HG02588 (cell line): ENCODE results near the gene N4BP2.
A peak's percentile ranks its signal among the peaks of the same experiment; 100 is the strongest.
"Not testable (repeated sequence)": the region's sequence is repeated elsewhere in the genome, so short reads cannot be mapped to it uniquely, and the experiment has no call there.

Source experiments
- ATAC-seq: cut with Tn5 transposase; IDR thresholded peaks from one replicate; pipeline ENCODE4 v1.9.1; 2021; ENCODE audit warnings: mild to moderate bottlenecking, moderate library complexity; ENCODE audit not compliant: unreplicated experiment

N4BP2 gene

DNA sequence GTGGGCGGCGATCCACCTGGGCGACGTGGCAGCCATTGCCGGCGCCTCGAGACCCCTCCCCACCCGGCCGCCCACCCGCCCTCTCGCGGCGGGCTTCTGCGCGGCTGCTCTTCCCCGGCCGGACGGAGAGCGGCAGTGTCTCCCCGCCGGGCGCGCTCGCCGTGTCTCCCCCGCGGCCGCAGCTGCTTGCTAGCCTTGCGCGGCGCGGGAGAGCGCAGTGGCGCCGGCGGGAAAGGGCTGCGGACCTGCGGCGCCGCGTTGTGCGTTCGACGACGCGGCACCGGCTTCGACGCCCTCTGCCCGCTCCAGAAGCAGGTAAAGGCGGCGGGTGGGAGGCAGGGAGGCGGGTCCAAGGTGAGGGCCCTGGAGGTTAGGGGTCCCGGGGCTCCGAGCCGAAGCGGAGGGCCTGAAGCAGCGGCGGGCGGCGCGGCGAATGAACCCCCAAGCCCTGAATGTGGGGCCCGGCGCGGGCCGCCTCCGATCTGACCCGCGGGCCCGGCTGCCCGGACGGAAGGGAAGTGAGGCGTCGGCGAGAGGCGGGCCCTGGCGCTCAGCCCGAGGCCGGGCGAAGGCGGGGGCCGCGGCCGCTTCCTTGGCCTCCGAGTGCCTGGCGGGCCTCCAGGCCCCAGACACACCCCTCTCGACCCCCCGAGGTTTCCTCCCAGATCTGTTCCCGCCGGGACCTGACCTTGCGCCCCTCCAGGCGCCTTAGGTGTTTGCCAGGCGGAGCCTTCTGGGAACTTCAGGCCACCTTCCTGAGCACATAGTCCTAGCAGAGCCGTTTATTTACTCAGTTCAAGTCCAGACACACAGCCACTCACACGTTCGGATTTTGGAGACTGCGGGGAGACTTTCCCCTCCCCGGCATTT is at the start of gene N4BP2:
Gene N4BP2, plus strand, starts transcription at position 135 of the 870 bp plus-strand sequence. CDS start 40,491 bp downstream, outside the sequence.
- ATAC-seq = peak; percentile 56

DNA sequence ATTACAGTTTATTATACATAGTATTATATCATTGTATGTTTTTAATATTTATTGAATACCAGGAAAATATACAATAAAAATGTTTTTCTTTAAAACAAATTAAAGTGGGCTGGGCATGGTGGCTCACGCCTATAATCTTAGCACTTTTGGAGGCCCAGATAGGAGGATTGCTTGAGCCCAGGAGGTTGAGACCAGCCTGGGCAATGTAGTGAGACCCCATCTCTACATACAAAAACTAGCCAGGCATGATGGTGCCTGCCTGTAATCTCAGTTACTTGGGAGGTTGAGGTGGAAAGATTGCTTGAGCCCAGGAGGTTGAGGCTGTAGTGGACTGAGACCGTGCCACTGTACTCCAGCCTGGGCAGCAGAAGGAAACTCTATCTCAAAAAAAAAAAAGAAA is 40.6 kb upstream of the N4BP2 start:
- ATAC-seq = no peak

GRCh38 chr4:40020221-40020620 is 36.4 kb upstream of the N4BP2 start:
- no peak for ATAC-seq

- not testable (repeated sequence) for ATAC-seq
Measured at GRCh38 chr4:40021116-40021515, 35.5 kb upstream of the N4BP2 start.

- not testable (repeated sequence) for ATAC-seq
Measured at GRCh38 chr4:40024049-40024448, 32.6 kb upstream of the N4BP2 start.

- ATAC-seq = no peak
Measured at GRCh38 chr4:40032785-40033184, 23.9 kb upstream of the N4BP2 start.

DNA sequence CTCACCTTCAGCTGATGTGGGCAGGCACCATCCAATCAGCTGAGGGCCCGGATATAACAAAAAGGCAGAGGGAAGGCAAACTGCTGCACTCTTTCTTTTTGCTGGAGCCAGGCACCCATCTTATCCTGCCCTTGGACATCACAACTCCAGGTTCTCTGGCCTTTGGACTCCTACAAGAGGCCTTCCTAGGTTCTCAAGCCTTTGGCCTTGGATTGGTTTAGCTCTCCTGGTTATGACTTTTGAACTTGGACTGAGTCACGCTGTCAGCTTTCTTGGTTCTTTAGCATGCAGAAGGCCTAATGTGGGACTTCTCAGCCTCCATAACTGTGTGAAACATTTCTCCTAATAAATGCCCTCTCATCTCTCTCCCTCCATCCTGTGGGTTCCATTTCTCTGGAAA is 23.0 kb upstream of the N4BP2 start:
- ATAC-seq = no peak

DNA sequence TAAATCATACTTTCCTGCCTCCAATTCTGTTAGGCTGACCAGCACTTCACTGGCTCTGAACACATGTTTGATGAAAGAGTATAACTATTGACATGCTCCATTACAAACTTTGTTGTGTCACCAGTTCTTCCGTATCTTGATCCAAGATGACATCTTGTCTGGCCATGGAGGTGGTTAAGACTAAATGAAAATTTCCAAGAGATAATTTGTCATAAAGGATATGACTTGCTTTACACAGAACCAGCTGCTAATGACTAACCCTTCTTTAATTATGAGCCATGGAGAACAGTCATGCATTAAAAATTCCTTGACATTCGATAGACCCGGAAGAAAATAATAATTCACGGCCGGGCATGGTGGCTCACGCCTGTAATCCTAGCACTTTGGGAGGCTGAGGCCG is 17.7 kb upstream of the N4BP2 start:
- no peak for ATAC-seq

DNA sequence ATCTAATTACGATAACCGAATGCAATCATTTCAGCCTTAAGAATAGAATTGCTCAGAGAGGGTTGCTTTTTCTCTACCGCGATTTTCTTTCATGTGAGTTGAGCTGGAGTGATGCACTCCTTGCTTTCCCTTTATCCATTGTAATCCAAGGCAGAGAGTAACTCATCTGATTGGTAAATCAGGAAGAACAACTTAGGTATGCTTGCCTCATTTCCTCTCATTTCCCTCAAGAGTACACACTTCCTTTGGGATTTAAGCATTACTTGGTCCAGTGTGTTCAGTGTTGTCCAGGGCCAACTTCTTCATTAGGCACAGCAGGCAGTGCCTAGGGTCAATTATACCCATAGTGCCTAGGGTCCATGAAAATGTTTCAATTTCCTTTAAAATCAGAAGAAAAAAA is 15.7 kb upstream of the N4BP2 start:
- no peak for ATAC-seq

- ATAC-seq = no peak
Measured at GRCh38 chr4:40043786-40044185, 12.9 kb upstream of the N4BP2 start.

DNA sequence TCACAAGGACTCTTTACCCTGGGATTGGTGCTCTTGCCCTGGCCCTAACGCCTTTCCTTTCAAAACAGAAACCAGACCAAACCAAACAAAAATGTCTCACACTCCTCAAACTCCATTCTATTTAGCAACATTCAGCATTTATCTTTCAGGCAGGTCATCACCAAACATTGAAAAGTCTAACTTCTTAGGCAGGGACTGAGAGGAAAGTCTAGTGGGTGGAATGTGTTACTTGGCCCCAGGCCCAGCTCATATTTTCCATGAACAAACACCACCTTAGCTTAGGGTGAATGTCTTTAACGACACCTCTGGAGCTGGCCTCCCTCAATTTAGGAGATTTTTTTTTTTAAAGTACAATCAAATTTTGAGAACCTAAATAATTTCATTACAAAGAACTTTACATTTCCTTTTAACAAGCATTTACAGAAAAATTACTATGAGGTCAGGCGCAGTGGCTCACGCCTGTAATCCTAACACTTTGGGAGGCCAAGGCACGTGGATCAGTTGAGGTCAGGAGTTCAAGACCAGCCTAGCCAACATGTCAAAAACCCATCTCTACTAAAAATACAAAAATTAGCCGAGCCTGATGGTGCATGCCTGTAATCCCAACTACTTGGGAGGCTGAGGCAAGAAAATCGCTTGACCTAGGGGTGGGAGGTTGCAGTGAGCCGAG is 10.2 kb upstream of the N4BP2 start:
- no peak for ATAC-seq

DNA sequence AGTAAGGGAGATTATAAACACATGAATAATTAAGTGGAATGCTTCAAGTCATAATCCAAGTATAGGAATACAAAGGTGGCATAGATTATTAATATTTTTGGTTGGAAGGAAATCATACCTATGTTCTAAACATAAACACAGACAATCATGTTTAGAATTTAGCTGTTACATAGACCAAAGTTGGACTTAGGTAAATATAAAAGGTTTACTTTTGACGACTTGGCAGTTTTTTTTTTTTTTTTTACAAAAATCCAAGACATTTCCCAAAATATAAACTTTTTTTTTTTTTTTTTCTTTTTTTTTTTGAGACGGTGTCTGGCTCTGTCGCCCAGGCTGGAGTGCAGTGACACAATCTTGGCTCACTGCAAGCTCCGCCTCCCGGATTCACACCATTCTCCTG is 3.5 kb upstream of the N4BP2 start:
- ATAC-seq = no peak

DNA sequence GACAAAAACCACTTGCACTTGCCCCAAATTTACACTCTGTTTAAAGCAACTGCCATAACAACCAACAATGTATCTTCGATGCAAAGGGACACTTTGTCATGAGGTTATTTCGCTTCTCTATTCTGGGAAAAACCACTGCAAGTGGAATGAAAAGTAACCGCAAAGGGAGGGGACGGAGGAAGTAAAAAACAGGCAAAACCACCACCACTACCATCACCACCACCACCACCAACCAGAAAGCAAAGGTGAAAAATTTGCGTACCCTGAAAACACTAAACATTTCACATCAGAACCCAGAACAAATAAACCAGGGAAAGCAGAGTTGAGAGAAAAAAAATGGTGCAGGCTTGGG is 1.2 kb upstream of the N4BP2 start:
- ATAC-seq = peak; percentile 1

DNA sequence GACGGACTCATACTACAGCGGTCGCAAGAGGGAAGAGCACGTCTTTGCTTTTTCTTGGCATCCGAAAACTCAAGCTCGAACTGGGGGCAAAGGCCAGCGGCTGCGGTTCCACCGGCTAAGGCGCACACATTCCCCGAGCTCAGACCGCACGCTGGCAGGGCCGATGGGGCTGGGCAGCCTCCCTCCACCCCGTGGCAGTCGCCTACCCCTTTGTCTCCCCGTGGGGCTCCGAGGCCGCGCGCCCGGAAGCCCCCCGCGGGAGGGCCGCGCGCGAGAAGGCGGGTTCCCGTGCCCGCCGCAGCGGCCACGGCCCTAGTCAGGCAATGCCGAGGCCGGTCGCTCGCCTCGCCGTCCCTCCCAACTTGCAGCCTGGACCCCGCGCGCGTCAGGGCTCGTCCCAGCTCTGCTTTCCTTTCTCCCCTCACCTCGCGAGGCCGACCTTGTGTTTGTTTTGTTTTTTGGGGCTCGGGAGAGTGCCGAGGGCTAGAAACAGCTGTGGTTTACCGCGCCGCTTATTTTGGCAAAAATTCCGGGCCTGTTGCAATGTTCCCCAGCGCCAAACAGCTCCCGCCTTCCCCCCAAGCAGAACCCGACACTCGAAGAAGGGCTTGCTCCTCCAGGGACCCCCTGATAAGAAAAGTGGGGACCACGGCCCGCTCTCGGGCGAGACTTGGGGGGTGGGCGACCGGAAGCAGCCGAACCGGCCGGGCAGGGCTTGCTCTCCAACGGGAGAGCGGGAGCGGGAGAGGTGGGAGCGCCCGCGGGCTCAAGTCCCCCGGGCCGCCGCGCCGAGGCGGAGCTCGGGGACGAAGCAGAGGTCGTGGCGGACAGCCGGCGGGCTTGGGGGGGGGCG is 561 bp upstream of the N4BP2 start:
- peak; percentile 21 for ATAC-seq

DNA sequence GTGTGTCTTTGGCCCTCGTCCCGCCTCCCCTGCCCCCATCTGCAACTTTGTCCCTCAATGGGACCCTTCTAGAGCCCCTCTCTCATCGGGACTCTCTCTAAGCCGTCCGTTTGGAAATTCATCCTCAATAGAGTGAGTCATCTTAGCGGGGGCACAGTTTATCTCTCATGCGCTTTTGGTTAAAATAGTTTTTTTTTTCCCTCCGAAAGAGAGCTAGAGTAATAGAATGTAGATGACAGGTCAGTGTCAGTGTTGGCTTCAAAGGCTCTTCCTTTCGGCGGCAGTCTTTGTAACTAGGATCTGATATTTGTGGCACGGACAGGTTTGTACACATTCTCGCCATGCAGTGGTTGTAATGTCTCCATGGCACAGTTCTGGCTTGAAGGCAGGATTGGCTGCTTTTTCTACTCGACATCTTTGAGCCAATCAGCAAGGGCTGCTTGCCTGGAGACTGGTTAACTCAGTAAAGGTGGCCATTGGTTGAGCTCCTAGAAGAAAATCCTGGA is 989 bp downstream of the N4BP2 start:
- ATAC-seq = peak; percentile 73

DNA sequence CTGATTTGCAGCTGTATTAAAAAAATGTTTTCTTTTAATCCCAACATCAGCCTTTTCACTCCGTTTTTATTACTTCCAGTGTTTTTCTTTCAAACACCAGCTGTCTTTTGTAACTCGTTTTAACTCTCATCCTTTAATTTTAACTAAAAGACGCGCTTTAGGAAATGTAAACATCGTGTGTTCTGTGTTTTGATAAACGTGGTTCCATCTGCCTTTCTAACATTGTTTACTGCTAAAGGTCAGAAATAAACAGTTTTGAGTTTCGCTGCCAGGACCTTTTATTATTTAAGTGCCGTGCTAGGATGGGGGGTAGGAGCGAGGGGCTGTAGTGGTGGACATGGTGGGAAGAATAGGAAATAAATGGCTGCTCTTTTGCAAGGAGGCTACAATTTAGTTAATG is 1.5 kb downstream of the N4BP2 start:
- no peak for ATAC-seq

DNA sequence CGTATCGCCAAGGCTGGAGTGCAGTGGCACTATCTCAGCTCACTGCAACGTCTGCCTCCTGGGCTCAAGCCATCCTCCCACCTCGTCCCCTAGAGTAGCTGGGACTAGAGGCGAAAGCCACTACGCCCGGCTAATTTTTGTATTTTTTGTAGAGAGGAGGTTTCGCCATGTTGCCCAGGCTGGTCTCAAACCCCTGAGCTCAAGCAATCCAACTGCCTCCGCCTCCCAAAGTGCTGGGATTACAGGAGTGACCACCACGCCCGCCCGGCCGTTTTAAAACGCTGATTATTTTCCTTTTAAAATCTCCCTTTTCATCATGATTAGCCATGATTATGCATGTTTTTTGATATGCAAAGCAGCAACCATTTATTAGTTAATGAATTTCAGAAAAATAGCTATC is 2.2 kb downstream of the N4BP2 start:
- ATAC-seq = no peak

- no peak for ATAC-seq
Measured at GRCh38 chr4:40059362-40059761, 2.7 kb downstream of the N4BP2 start.

- ATAC-seq = no peak
Measured at GRCh38 chr4:40065010-40065409, 8.4 kb downstream of the N4BP2 start.

DNA sequence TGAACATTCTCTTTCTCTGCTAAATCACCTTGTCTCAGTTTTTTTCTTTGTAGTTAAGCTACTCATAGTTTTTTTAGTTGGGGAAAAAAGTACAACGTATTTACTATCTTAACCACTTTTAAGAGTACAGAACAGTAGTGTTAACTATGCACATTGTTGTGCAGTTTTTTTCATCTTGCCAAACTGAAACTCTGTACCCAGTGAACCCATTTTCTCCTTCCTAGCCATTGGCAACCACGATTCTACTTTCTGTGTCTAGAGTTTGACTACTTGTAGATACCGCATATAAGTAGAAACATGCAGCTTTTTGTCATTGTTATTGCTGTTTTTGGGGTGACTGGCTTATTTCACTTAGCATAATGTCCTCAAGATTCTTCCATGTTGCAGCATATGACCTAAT is 10.0 kb downstream of the N4BP2 start:
- ATAC-seq = no peak

- no peak for ATAC-seq
Measured at GRCh38 chr4:40070387-40070786, 13.7 kb downstream of the N4BP2 start.
